Astrocyte of the spinal cord (primary cell): ENCODE results near the gene GDA.

Source experiments
- DNase-seq: peaks from one replicate; pipeline ENCODE4 v3.0.0; 2011; ENCODE audit warnings: low read depth, low spot score
- H3K4me3 ChIP-seq: 2 replicates; pipeline ENCODE4 v1.5.1; 2011; ENCODE audit warnings: low read depth, mild to moderate bottlenecking, low read length, moderate library complexity
- in situ Hi-C: cut with HindIII; loops from 2 replicates; pipeline ENCODE4 v1.10.0; 2017; ENCODE audit warnings: low sequenced_read_pairs
- TF ChIP-seq, protein P1 (sequence below): IDR thresholded peaks from 2 replicates; pipeline ENCODE4 v1.5.1; 2012; ENCODE audit warnings: low read depth, mild to moderate bottlenecking, low read length, inconsistent platforms

Gene GDA

DNA sequence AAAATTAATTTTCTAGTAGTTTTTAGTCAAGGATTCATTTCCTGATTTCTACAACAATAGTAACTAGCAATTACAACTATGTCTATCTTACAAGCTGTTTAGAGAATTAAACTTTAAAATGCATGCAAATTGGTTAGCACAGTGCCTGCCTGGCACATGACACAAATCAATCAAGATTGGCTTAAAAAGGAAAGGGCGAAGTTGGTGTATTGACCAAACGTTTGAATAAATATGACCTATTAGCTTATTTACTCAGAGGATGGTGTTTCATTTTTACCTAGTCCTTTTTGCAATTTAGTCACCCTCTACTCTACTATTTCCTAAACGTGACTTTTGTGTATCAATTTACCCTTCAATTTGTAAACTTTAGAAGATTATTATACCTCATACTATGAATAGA, 83.5 kb downstream of the GDA start:
- DNase-seq, result no peak
- TF ChIP-seq, protein P1, sequence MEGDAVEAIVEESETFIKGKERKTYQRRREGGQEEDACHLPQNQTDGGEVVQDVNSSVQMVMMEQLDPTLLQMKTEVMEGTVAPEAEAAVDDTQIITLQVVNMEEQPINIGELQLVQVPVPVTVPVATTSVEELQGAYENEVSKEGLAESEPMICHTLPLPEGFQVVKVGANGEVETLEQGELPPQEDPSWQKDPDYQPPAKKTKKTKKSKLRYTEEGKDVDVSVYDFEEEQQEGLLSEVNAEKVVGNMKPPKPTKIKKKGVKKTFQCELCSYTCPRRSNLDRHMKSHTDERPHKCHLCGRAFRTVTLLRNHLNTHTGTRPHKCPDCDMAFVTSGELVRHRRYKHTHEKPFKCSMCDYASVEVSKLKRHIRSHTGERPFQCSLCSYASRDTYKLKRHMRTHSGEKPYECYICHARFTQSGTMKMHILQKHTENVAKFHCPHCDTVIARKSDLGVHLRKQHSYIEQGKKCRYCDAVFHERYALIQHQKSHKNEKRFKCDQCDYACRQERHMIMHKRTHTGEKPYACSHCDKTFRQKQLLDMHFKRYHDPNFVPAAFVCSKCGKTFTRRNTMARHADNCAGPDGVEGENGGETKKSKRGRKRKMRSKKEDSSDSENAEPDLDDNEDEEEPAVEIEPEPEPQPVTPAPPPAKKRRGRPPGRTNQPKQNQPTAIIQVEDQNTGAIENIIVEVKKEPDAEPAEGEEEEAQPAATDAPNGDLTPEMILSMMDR, result no peak

DNA sequence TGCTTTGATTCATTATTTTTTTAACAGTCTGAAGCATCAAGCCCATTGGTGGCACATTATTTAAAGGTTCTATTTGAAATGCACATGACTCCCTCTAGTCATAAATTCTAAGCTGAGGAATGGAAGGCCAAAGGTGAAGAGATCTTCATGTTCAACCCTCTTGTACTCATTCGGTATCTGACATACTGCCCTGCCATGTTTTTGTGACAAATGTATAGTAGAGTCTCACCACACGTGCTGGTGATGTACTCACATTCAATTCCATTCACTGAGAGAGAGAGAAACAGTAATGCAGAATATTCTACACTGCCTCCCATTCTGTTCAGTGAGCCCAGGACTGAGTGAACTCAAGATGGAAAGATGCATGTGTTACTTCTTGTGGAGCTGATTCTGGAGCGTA, 98.3 kb downstream of the GDA start:
- in situ Hi-C loops, result no loop called here
- DNase-seq, result no peak
- TF ChIP-seq, protein P1, result no peak
- no peak overlapping the region for H3K4me3 ChIP-seq

More for the DNA sequence above, 83.5 kb downstream of the GDA start:
- in situ Hi-C loops, result no loop called here
- H3K4me3 ChIP-seq, result no peak overlapping the region

DNA sequence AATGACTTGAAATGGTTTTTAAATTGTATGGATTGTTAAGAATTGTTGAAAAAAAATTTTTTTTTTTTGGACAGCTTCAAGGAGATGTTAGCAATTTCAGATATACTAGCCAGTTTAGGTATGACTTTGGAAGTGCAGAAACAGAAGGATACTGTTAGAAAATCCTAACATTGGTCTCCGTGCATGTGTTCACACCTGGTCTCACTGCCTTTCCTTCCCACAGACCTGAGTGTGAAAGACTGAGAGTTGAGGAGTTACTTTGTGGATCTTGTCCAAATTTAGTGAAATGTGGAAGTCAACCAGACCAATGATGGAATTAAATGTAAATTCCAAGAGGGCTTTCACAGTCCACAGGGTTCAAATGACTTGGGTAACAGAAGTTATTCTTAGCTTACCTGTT, 102.3 kb downstream of the GDA start:
- H3K4me3 ChIP-seq, result no peak overlapping the region
- in situ Hi-C loops, result no loop called here
- TF ChIP-seq, protein P1, result no peak
- DNase-seq, result no peak

DNA sequence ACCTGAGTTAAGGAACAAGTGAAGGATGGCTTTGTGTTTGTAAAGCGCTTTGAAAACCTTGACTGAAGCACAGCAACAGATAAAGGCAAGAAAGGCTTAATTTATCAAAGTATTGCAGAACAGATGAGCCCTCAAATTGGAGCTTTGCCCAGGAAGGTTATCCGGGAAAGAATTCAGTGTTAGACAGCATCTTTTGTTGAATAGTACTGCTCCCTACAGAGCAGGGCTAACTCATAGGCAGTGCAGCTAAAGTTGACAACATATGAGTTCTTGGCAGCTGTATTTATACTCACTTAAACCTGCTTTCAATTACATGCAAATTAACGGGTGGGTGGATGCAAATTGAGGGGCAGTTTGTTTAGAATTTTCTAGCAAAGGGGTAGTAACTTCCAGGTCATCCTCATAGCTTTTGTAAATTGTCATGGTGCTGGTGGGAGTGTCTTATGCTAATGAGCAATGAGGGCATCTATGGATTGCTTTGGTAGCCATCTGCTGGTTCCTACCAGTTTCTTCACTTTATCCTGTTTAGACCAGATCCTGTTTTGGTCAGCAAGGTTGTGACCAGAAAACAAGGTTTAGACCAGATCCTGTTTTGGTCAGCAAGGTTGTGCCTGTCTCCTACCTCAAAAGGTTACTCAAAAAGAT, 105.8 kb downstream of the GDA start:
- H3K4me3 ChIP-seq, result no peak overlapping the region
- TF ChIP-seq, protein P1, result no peak
- no peak for DNase-seq
- in situ Hi-C loops, result no loop called here

DNA sequence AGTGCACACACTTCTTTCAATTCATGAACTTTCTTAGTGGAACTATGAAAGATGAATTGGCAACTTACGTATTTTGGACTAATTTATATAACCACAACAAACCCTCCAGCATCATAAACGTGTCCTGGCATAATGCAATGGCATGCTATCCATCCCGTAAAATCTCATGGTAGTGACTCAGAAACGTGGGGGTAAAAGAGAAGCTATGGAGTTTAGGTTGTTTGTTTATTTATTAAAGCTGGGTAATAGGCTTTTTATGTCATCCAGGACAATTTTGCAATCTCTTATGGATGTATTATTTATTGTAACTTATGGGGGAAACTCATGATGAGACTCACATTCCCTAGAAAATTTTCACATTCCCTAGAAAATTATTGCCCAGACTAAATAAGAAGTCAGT, 106.3 kb downstream of the GDA start:
- TF ChIP-seq, protein P1, result no peak
- no peak for DNase-seq
- in situ Hi-C loops, result no loop called here
- no peak overlapping the region for H3K4me3 ChIP-seq

DNA sequence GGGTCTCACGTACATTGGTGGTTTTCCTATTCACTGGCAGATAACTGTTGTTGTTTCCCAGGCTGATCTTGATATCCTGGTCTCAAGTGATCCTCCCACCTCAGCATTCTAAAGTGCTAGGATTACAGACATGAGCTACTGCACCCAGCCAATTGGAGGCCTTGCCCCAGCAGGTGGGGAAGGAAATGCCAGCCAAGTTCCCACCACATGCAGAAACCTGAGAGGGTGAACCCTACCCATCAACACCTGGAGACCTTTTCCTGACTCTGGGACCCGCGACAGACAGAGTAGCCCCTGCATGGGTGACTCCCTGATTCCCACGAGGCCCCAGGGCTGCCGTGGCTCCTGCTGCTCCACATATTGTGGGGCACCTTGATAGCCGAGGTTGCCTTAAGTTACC, 107.7 kb downstream of the GDA start:
- TF ChIP-seq, protein P1, result no peak
- in situ Hi-C loops, result no loop called here
- DNase-seq, result no peak
- H3K4me3 ChIP-seq, result no peak overlapping the region
